Mucosa of descending colon (tissue), 3 donors: ENCODE results near the gene NTSR1. TPM values are rescaled to one million over a fixed set of nuclear protein-coding genes. Genes with fewer than 3 reads are reported as not detected.
A peak's percentile ranks its signal among the peaks of the same experiment; 100 is the strongest.

Experiments used
- ATAC-seq: fragments of 200-7000 bp; cut with Tn5 transposase; one replicate; pipeline ENCODE4 v1.9.1; 2020; ENCODE audit warnings: mild to moderate bottlenecking, moderate library complexity
- DNase-seq, 3 donors: peaks; one replicate each; pipeline ENCODE4 v3.0.0-alpha.2; 2020
- H3K36me3 ChIP-seq: fragments of 200-600 bp; one replicate; pipeline ENCODE4 v1.8.0; 2021; ENCODE audit warnings: low read depth, mild to moderate bottlenecking
- H3K4me1 ChIP-seq: fragments of 200-600 bp; one replicate; pipeline ENCODE4 v1.8.0; 2021; ENCODE audit warnings: low read depth, mild to moderate bottlenecking
- H3K4me3 ChIP-seq: fragments of 200-600 bp; one replicate; pipeline ENCODE4 v1.8.0; 2021; ENCODE audit warnings: mild to moderate bottlenecking
- H3K9me3 ChIP-seq: fragments of 200-600 bp; one replicate; pipeline ENCODE4 v1.8.0; 2021; ENCODE audit warnings: mild to moderate bottlenecking
- CTCF ChIP-seq: fragments of 200-600 bp; IDR thresholded peaks from one replicate; pipeline ENCODE4 v1.8.0; 2022; ENCODE audit warnings: antibody characterized with exemption, mild to moderate bottlenecking
- intact Hi-C, 2 donors: fragments of 100-400 bp; cut with DNase I in 1 of 2; cut with micrococcal nuclease in 1 of 2; formaldehyde crosslinking; loops; one replicate each; pipeline versions ENCODE4 v1.11.0 to v1.11.1; 2022; cut with DNase I, micrococcal nuclease
- total RNA-seq, 3 donors: library from RNA; stranded (reverse); fragmentation: NEBNext Ultra II Directional in 2 of 3; extraction: Animal tissue kit (Norgen Biotek cat#: 25700) in 2 of 3; gene quantifications; one replicate each; pipeline versions ENCODE4 v1.2.1 to v1.2.4, GENCODE V29; 2021 to 2023
- donor health status: DM: no; HTN: no; CAD: no; lungs with moderate emphysema.
- donor health status: DM: no; HTN: no; CAD: no.
- donor health status: DM: no; HTN: yes; CAD: no.

Gene NTSR1
- total RNA-seq, 3 donors from 2014 or later, result 0.31 to 22.1 TPM; not detected in 1

- Histone ChIP-seq H3K4me3 (no peak overlapping the region), H3K36me3 (no peaks in the 10 kb centered on the region), H3K9me3 (no peaks in the 10 kb centered on the region), H3K4me1 (peaks cover 3% of the 10 kb centered on the region)
- no peak for TF ChIP-seq CTCF
- intact Hi-C loops, result no loop called here
- DNase-seq (no peak), ATAC-seq (no peak)
These were observed 65.4 kb downstream of the NTSR1 start for GRCh38 chr20:62773845-62774714.

GRCh38 chr20:62774762-62775161 lies 66.1 kb downstream of the NTSR1 start:
- DNase-seq, result no peak
- Histone ChIP-seq H3K4me3 (no peak overlapping the region), H3K36me3 (no peaks in the 10 kb centered on the region), H3K4me1 (peaks cover 3% of the 10 kb centered on the region), H3K9me3 (no peaks in the 10 kb centered on the region)
- no peak for ATAC-seq
- intact Hi-C loops, result no loop called here
- no peak for TF ChIP-seq CTCF

GRCh38 chr20:62775206-62775605 lies 66.6 kb downstream of the NTSR1 start:
- no peak for DNase-seq
- no peaks in the 10 kb centered on the region for H3K9me3 ChIP-seq
- no peak for TF ChIP-seq CTCF
- intact Hi-C loops, result no loop called here
- H3K4me3 ChIP-seq, result no peak overlapping the region
- ATAC-seq, result no peak
- H3K4me1 ChIP-seq, result peaks cover 3% of the 10 kb centered on the region
- H3K36me3 ChIP-seq, result no peaks in the 10 kb centered on the region

- Histone ChIP-seq H3K36me3 (no peaks in the 10 kb centered on the region), H3K4me3 (no peak overlapping the region), H3K4me1 (peaks cover 3% of the 10 kb centered on the region), H3K9me3 (no peaks in the 10 kb centered on the region)
- DNase-seq (no peak), ATAC-seq (no peak)
- intact Hi-C loops, result no loop called here
- no peak for TF ChIP-seq CTCF
These were observed 67.5 kb downstream of the NTSR1 start for GRCh38 chr20:62776035-62776691.

GRCh38 chr20:62776692-62777527 lies 68.3 kb downstream of the NTSR1 start:
- peak; percentile 82 for ATAC-seq
- Histone ChIP-seq H3K4me3 (no peak overlapping the region), H3K4me1 (peaks cover 3% of the 10 kb centered on the region), H3K36me3 (no peaks in the 10 kb centered on the region), H3K9me3 (no peaks in the 10 kb centered on the region)
- DNase-seq, result peak; percentile 45 to 82 (median 63)
- intact Hi-C loops, result no loop called here
- TF ChIP-seq CTCF, result no peak
